OCI-LY7 (cell line): Measurements from ENCODE around the gene DDB1. TPM values are rescaled to one million over a fixed set of nuclear protein-coding genes. Genes with fewer than 3 reads are reported as not detected.

Source experiments
- BruUV-seq: library from RNA; stranded (reverse); fragments of 400-500 nt; replicated peaks from 2 replicates; lab custom pipeline; 2021; lab: Mats Ljungman, UMichigan
- CTCF ChIA-PET: fragments of 300-600 bp; sonication (Branson Sonifier 250); formaldehyde crosslinking; loops from one replicate; lab custom pipeline; 2022; ENCODE audit warnings: antibody characterized with exemption; ENCODE audit not compliant: unreplicated experiment; lab: Charles Lee
- POLR2A ChIA-PET: fragments of 300-600 bp; sonication (Branson Sonifier 250); formaldehyde crosslinking; loops from one replicate; lab custom pipeline; 2022; ENCODE audit warnings: antibody characterized with exemption; lab: Charles Lee
- DNase-seq: peaks from one replicate; pipeline ENCODE4 v3.0.0-alpha.2; 2015; ENCODE audit warnings: low spot score
- H2AFZ ChIP-seq: fragments of 200-600 bp; sonication (generic), shearing (Covaris generic); 2 replicates; pipeline ENCODE4 v1.6.1; 2014; ENCODE audit warnings: mild to moderate bottlenecking, antibody characterized with exemption, low read length, moderate library complexity
- H3K27ac ChIP-seq: fragments of 200-600 bp; sonication (generic); 2 replicates; pipeline ENCODE4 v1.5.1; 2014; ENCODE audit warnings: mixed run types, low read depth, mild to moderate bottlenecking, moderate library complexity, low read length, inconsistent platforms; ENCODE audit not compliant: poor library complexity, severe bottlenecking
- H3K36me3 ChIP-seq: fragments of 200-600 bp; sonication (generic); 2 replicates; pipeline ENCODE4 v1.6.1; 2014; ENCODE audit warnings: mild to moderate bottlenecking, antibody characterized with exemption, low read length, moderate library complexity, mixed read lengths; ENCODE audit not compliant: insufficient read depth
- H3K4me1 ChIP-seq: fragments of 200-600 bp; sonication (generic); 2 replicates; pipeline ENCODE4 v1.5.1; 2014; ENCODE audit warnings: mild to moderate bottlenecking, low read length; ENCODE audit not compliant: insufficient read depth, poor library complexity, severe bottlenecking
- H3K4me2 ChIP-seq: fragments of 200-600 bp; sonication (generic); 2 replicates; pipeline ENCODE4 v1.6.1; 2014; ENCODE audit warnings: mild to moderate bottlenecking, low read length
- H3K4me3 ChIP-seq: fragments of 200-600 bp; sonication (generic); 2 replicates; pipeline ENCODE4 v1.5.1; 2014; ENCODE audit warnings: mild to moderate bottlenecking, low read depth, low read length; ENCODE audit not compliant: poor library complexity, severe bottlenecking
- H3K79me2 ChIP-seq: fragments of 200-600 bp; sonication (generic); 2 replicates; pipeline ENCODE4 v1.6.1; 2016; ENCODE audit warnings: low read depth, mild to moderate bottlenecking, low read length, moderate library complexity, mixed read lengths; ENCODE audit not compliant: insufficient read depth
- H3K9me2 ChIP-seq: fragments of 200-600 bp; sonication (generic); 2 replicates; pipeline ENCODE4 v1.6.1; 2016; ENCODE audit warnings: mild to moderate bottlenecking, low read length, mixed read lengths; ENCODE audit not compliant: insufficient read depth
- H3K9me3 ChIP-seq: fragments of 200-600 bp; sonication (generic); 2 replicates; pipeline ENCODE4 v1.6.1; 2014; ENCODE audit warnings: mild to moderate bottlenecking, mixed run types, low read length, mixed read lengths
- H4K20me1 ChIP-seq: fragments of 200-600 bp; sonication (generic); 2 replicates; pipeline ENCODE4 v1.6.1; 2014; ENCODE audit warnings: mild to moderate bottlenecking, antibody characterized with exemption, low read length, moderate library complexity, mixed read lengths; ENCODE audit not compliant: insufficient read depth
- EZH2phosphoT487 ChIP-seq: fragments of 200-600 bp; sonication (generic); IDR thresholded peaks from 2 replicates; pipeline ENCODE4 v1.6.1; 2018; ENCODE audit warnings: low read depth, borderline replicate concordance, mild to moderate bottlenecking, mixed run types, antibody characterized with exemption, low read length, moderate library complexity, mixed read lengths
- intact Hi-C: fragments of 100-400 bp; cut with micrococcal nuclease; formaldehyde crosslinking; loops from one replicate; pipeline ENCODE4 v1.10.0; 2022; ENCODE audit not compliant: unreplicated experiment
- total RNA-seq, 2 experiments: library from RNA; depleted of rRNA in 1 of 2; stranded (reverse); fragments of >200 nt in 1 of 2; shearing (Covaris generic) in 1 of 2; gene quantifications; 2 replicates each; pipeline ENCODE4 v1.2.3, GENCODE V29; 2014 to 2022
- TF ChIP-seq, protein P1 (sequence below): fragments of 200-600 bp; sonication (generic); conservative IDR thresholded peaks from 2 replicates; pipeline ENCODE4 v1.5.1; 2014; ENCODE audit warnings: mild to moderate bottlenecking, antibody characterized with exemption, low read length, moderate library complexity, mixed read lengths

Gene DDB1
- total RNA-seq, 2 experiments from 2014 or later: 194 to 225 TPM

DNA sequence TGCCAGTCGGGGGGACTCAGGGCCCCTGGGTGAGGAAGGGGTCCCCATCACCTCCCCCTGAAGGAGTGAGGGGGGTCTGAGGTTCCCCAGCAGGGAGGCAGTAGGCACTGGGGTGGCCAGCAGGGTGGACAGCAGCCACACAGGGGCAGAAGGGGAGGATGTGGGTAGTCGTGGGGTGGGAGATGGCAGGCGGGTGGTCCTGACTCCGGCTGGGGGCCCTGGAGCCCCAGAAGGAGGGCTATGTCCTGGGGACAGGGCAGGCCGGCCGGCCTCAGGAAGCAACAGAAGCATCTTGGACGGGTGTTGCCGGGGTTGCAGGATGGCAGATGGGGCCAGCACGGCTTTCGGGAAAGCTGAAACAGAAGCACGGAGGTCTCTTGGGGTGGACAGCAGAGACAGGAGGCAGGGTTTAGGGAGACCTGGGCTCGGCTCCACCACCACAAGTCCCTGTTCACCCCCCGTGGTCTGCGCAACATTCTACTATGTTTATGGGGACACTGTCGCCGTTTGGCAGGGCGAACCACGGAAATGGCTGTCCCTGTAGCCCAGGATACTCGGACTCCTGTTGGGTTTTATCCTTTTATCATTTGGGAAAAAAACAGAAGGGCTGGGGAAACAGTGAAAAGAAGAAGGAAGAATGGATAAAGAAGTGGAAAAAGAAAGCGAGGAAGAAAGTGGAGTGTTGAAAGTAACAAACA is 51.9 kb downstream of the DDB1 start:
- Histone ChIP-seq H3K4me3 (no peak overlapping the region), H3K27ac (no peak overlapping the region), H3K4me1 (no peaks in the 10 kb centered on the region), H3K36me3 (no peaks in the 10 kb centered on the region), H2AFZ (no peak overlapping the region), H3K79me2 (no peaks in the 10 kb centered on the region), H3K9me3 (no peaks in the 10 kb centered on the region), H4K20me1 (no peaks in the 10 kb centered on the region), H3K9me2 (no peaks in the 10 kb centered on the region), H3K4me2 (no peak overlapping the region)
- ChIA-PET POLR2A (no interaction called here), CTCF (interaction anchor here (0.5 to 0.6 kb wide), 2 partner anchors 45 to 280 kb away, joined by 4 to 17 read pairs; no protein-coding TSS in a partner anchor)
- BruUV-seq: no TSS peak
- intact Hi-C loops: no loop called here
- no peak for TF ChIP-seq EZH2phosphoT487
- TF ChIP-seq, protein P1, sequence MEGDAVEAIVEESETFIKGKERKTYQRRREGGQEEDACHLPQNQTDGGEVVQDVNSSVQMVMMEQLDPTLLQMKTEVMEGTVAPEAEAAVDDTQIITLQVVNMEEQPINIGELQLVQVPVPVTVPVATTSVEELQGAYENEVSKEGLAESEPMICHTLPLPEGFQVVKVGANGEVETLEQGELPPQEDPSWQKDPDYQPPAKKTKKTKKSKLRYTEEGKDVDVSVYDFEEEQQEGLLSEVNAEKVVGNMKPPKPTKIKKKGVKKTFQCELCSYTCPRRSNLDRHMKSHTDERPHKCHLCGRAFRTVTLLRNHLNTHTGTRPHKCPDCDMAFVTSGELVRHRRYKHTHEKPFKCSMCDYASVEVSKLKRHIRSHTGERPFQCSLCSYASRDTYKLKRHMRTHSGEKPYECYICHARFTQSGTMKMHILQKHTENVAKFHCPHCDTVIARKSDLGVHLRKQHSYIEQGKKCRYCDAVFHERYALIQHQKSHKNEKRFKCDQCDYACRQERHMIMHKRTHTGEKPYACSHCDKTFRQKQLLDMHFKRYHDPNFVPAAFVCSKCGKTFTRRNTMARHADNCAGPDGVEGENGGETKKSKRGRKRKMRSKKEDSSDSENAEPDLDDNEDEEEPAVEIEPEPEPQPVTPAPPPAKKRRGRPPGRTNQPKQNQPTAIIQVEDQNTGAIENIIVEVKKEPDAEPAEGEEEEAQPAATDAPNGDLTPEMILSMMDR: no peak
- no peak for DNase-seq

- POLR2A ChIA-PET: no interaction called here
- no peaks in the 10 kb centered on the region for H3K79me2 ChIP-seq
- no peaks in the 10 kb centered on the region for H3K4me1 ChIP-seq
- TF ChIP-seq EZH2phosphoT487: no peak
- TF ChIP-seq, protein P1: no peak
- no peak for DNase-seq
- no peaks in the 10 kb centered on the region for H3K9me2 ChIP-seq
- no TSS peak for BruUV-seq
- intact Hi-C loops: no loop called here
- no peaks in the 10 kb centered on the region for H3K36me3 ChIP-seq
- H3K4me2 ChIP-seq: no peak overlapping the region
- H3K9me3 ChIP-seq: no peaks in the 10 kb centered on the region
- CTCF ChIA-PET: no interaction called here
- no peak overlapping the region for H3K27ac ChIP-seq
- no peak overlapping the region for H3K4me3 ChIP-seq
- no peaks in the 10 kb centered on the region for H4K20me1 ChIP-seq
- no peak overlapping the region for H2AFZ ChIP-seq
These were observed 52.8 kb downstream of the DDB1 start for GRCh38 chr11:61279934-61280659.
